Mesenchymal stem cell (in vitro differentiated cells and primary cell): Measurements from ENCODE around the gene EIF3I.
"Not testable (repeated sequence)": the region's sequence is repeated elsewhere in the genome, so short reads cannot be mapped to it uniquely, and the experiment has no call there.

ENCODE experiments used
- DNase-seq: peaks from one replicate; pipeline ENCODE4 v3.0.0-alpha.2; 2013
- H2AFZ ChIP-seq: one replicate; pipeline ENCODE4 v1.6.1; 2013; ENCODE audit warnings: low read depth, mild to moderate bottlenecking, control low read depth, inconsistent platforms, low read length, moderate library complexity
- H2AK5ac ChIP-seq: 2 replicates; pipeline ENCODE4 v1.6.1; 2013; ENCODE audit warnings: low read length, moderate library complexity, mild to moderate bottlenecking, inconsistent platforms; ENCODE audit not compliant: severe bottlenecking
- H2BK120ac ChIP-seq: one replicate; pipeline ENCODE4 v1.6.1; 2013; ENCODE audit warnings: low read depth, mild to moderate bottlenecking, inconsistent platforms, low read length, moderate library complexity
- H2BK12ac ChIP-seq, 2 experiments: one replicate each; pipeline ENCODE4 v1.6.1; 2013; ENCODE audit warnings: inconsistent platforms in 2 of 2, low read length in 2 of 2, mild to moderate bottlenecking in 2 of 2, moderate library complexity in 2 of 2, control low read depth in 1 of 2
- H2BK15ac ChIP-seq: one replicate; pipeline ENCODE4 v1.6.1; 2013; ENCODE audit warnings: mild to moderate bottlenecking, low read depth, inconsistent platforms; ENCODE audit not compliant: poor library complexity, severe bottlenecking
- H2BK5ac ChIP-seq: 2 replicates; pipeline ENCODE4 v1.6.1; 2013; ENCODE audit warnings: low read depth, mild to moderate bottlenecking, low read length, control low read depth, inconsistent platforms; ENCODE audit not compliant: poor library complexity, severe bottlenecking
- H3K14ac ChIP-seq, 2 experiments: one replicate each; pipeline ENCODE4 v1.6.1; 2013; ENCODE audit warnings: inconsistent platforms in 2 of 2, low read length in 2 of 2, control low read depth in 1 of 2, mild to moderate bottlenecking in 1 of 2, moderate library complexity in 1 of 2
- H3K18ac ChIP-seq, 2 experiments: one replicate each; pipeline ENCODE4 v1.6.1; 2013; ENCODE audit warnings: inconsistent platforms in 2 of 2, low read length in 2 of 2, control low read depth in 1 of 2, low read depth in 1 of 2, mild to moderate bottlenecking in 1 of 2
- H3K23ac ChIP-seq, 2 experiments: one replicate each; pipeline ENCODE4 v1.6.1; 2013; ENCODE audit warnings: inconsistent platforms in 2 of 2, low read length in 2 of 2, mild to moderate bottlenecking in 2 of 2, moderate library complexity in 2 of 2, control low read depth in 1 of 2
- H3K27ac ChIP-seq: 2 replicates; pipeline ENCODE4 v1.5.1; 2013; ENCODE audit warnings: mild to moderate bottlenecking, moderate library complexity, low read length, control low read depth, inconsistent platforms; ENCODE audit not compliant: poor library complexity, severe bottlenecking
- H3K27me3 ChIP-seq, 2 experiments: 2 replicates each; pipeline versions ENCODE4 v1.6.1 to v1.7.0; 2013; ENCODE audit warnings: low read length in 2 of 2, mild to moderate bottlenecking in 2 of 2, moderate library complexity in 2 of 2, control low read depth in 1 of 2, inconsistent platforms in 1 of 2; ENCODE audit not compliant: control insufficient read depth in 1 of 2, insufficient read depth in 1 of 2
- H3K36me3 ChIP-seq, 2 experiments: 2 replicates each; pipeline versions ENCODE4 v1.6.1 to v1.7.0; 2013; ENCODE audit warnings: low read length in 2 of 2, control low read depth in 1 of 2, inconsistent platforms in 1 of 2, low read depth in 1 of 2, mild to moderate bottlenecking in 1 of 2; ENCODE audit not compliant: insufficient read depth in 2 of 2, control insufficient read depth in 1 of 2
- H3K4ac ChIP-seq, 2 experiments: one replicate each; pipeline ENCODE4 v1.6.1; 2013; ENCODE audit warnings: inconsistent platforms in 2 of 2, low read length in 2 of 2, mild to moderate bottlenecking in 2 of 2, moderate library complexity in 2 of 2, control low read depth in 1 of 2, low read depth in 1 of 2
- H3K4me1 ChIP-seq: 2 replicates; pipeline ENCODE4 v1.6.1; 2013; ENCODE audit warnings: low read depth, low read length, control low read depth; ENCODE audit not compliant: control insufficient read depth, insufficient read depth
- H3K4me2 ChIP-seq: 2 replicates; pipeline ENCODE4 v1.6.1; 2013; ENCODE audit warnings: low read length, mild to moderate bottlenecking, inconsistent platforms; ENCODE audit not compliant: poor library complexity, severe bottlenecking
- H3K4me3 ChIP-seq, 2 experiments: 2 replicates each; pipeline versions ENCODE4 v1.5.1 to v1.7.0; 2013; ENCODE audit warnings: low read length in 2 of 2, mild to moderate bottlenecking in 2 of 2, control low read depth in 1 of 2, low read depth in 1 of 2; ENCODE audit not compliant: insufficient read depth in 1 of 2
- H3K79me1 ChIP-seq: replicated peaks from 2 replicates; pipeline ENCODE4 v1.6.1; 2013; ENCODE audit warnings: mild to moderate bottlenecking, control low read depth, low read length, inconsistent platforms; ENCODE audit not compliant: poor library complexity, severe bottlenecking
- H3K9ac ChIP-seq: 2 replicates; pipeline ENCODE4 v1.7.0; 2013; ENCODE audit warnings: mild to moderate bottlenecking, low read length, moderate library complexity
- H3K9me3 ChIP-seq: 2 replicates; pipeline ENCODE4 v1.7.0; 2013; ENCODE audit warnings: mild to moderate bottlenecking, low read length; ENCODE audit not compliant: control insufficient read depth
- H4K8ac ChIP-seq: one replicate; pipeline ENCODE4 v1.6.1; 2013; ENCODE audit warnings: inconsistent platforms, mild to moderate bottlenecking, low read length, moderate library complexity
- H4K91ac ChIP-seq: one replicate; pipeline ENCODE4 v1.6.1; 2013; ENCODE audit warnings: mild to moderate bottlenecking, low read length, inconsistent platforms
- WGBS: methylation state at CpG from one replicate; pipeline ENCODE4 v1.1.7; 2013; ENCODE audit warnings: mixed read lengths; 5-methylcytosine and 5-hydroxymethylcytosine counted together

Gene EIF3I

GRCh38 chr1:32256473-32257226 is 34.4 kb downstream of the EIF3I start:
- Histone ChIP-seq H3K36me3 (no peaks in the 10 kb centered on the region), H2BK15ac (no peak overlapping the region), H2BK5ac (no peak overlapping the region), H3K23ac (no peak overlapping the region), H4K8ac (no peak overlapping the region), H3K79me1 (no peaks in the 10 kb centered on the region), H3K18ac (no peak overlapping the region), H3K4me3 (no peak overlapping the region), H2AK5ac (no peak overlapping the region), H4K91ac (no peak overlapping the region), H2BK12ac (no peak overlapping the region), H2AFZ (no peak overlapping the region), H3K9me3 (no peaks in the 10 kb centered on the region), H3K14ac (no peak overlapping the region), H2BK120ac (no peak overlapping the region), H3K4me1 (no peaks in the 10 kb centered on the region), H3K4me2 (no peak overlapping the region), H3K27me3 (peaks cover 0 to 4% of the 10 kb centered on the region in 2 experiments), H3K27ac (no peak overlapping the region), H3K4ac (no peak overlapping the region), H3K9ac (no peak overlapping the region)
- 93% methylated on average over 3 of the region's 9 CpGs for WGBS
- no peak for DNase-seq

DNA sequence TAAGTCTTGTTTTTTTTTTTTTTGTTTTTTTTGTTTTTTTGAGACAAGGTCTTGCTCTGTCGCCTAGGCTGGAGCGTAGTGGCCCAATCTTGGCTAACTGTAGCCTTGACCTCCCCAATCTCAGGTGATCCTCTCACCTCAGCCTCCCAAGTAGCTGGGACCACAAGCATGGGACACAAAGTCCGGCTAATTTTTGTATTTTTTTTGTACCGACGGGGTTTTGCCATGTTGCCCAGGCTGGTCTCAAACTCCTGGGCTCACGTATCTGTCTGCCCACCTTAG is 35.0 kb downstream of the EIF3I start:
- no peak overlapping the region for H4K8ac ChIP-seq
- no peak overlapping the region for H2AFZ ChIP-seq
- H3K4me3 ChIP-seq, result no peak overlapping the region
- H3K18ac ChIP-seq, result no peak overlapping the region
- H3K9ac ChIP-seq, result no peak overlapping the region
- H2BK12ac ChIP-seq, result no peak overlapping the region
- no peak overlapping the region for H3K4ac ChIP-seq
- no peak overlapping the region for H2BK120ac ChIP-seq
- DNase-seq, result no peak
- no peak overlapping the region for H3K23ac ChIP-seq
- WGBS, result 97% methylated on average over 6 of the region's 6 CpGs
- no peak overlapping the region for H2AK5ac ChIP-seq
- H2BK15ac ChIP-seq, result no peak overlapping the region
- no peak overlapping the region for H4K91ac ChIP-seq
- no peaks in the 10 kb centered on the region for H3K9me3 ChIP-seq
- no peak overlapping the region for H3K4me2 ChIP-seq
- no peaks in the 10 kb centered on the region for H3K79me1 ChIP-seq
- H2BK5ac ChIP-seq, result no peak overlapping the region
- no peaks in the 10 kb centered on the region for H3K4me1 ChIP-seq
- H3K14ac ChIP-seq, result no peak overlapping the region
- H3K27me3 ChIP-seq, result no peaks in the 10 kb centered on the region
- H3K36me3 ChIP-seq, result no peaks in the 10 kb centered on the region
- H3K27ac ChIP-seq, result no peak overlapping the region

DNA sequence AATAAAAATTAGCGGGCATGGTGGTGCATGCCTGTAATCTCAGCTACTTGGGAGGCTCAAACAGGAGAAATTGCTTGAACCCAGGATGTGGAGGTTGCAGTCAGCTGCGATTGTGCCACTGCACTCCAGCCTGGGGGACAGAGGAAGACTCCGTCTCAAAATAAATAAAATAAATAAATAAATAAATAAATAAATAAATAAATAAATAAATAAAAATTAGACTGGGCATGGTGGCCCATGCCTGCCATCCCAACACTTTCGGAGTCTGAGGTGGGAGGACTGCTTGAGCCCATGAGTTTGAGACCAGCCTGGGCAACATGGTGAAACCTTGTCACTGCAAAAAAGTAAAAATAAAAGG is 41.0 kb downstream of the EIF3I start:
- H3K36me3 ChIP-seq, H3K79me1 ChIP-seq, H3K23ac ChIP-seq, H3K18ac ChIP-seq, H2AFZ ChIP-seq, H2BK120ac ChIP-seq, H3K9me3 ChIP-seq, H2AK5ac ChIP-seq, H3K4me1 ChIP-seq, DNase-seq, H2BK5ac ChIP-seq, H3K27ac ChIP-seq, H4K91ac ChIP-seq, H3K4ac ChIP-seq, H3K4me2 ChIP-seq, H4K8ac ChIP-seq, H3K14ac ChIP-seq, H3K27me3 ChIP-seq, H3K4me3 ChIP-seq, H2BK15ac ChIP-seq, H3K9ac ChIP-seq, H2BK12ac ChIP-seq: not testable (repeated sequence)
- 94% methylated on average over 2 of the region's 4 CpGs for WGBS

DNA sequence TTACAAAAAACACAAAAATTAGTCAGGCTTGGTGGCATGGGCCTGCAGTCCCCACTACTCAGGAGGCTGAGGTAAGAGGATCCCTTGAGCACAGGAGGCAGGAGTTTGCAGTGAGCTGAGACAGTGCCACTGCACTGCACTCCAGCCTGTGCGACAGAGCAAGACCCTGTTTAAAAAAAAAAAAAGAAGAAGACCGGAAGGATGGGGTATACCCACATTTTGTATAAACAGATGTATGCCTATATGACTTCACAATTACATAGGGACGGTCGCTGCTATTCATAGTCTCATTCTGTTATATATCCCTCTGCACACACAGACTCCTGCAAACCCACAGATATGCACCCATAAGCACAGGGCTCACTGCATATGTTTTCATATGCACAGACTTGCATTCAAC is 41.5 kb downstream of the EIF3I start:
- H3K18ac ChIP-seq, result no peak overlapping the region
- no peak overlapping the region for H3K23ac ChIP-seq
- WGBS, result 85% methylated on average over 4 of the region's 4 CpGs
- H3K9ac ChIP-seq, result no peak overlapping the region
- peak overlapping the region in 1 of 2 experiments; percentile 77 for H2BK12ac ChIP-seq
- H3K9me3 ChIP-seq, result no peaks in the 10 kb centered on the region
- no peaks in the 10 kb centered on the region for H3K36me3 ChIP-seq
- no peak for DNase-seq
- H3K14ac ChIP-seq, result no peak overlapping the region
- H2AFZ ChIP-seq, result no peak overlapping the region
- H3K79me1 ChIP-seq, result no peaks in the 10 kb centered on the region
- no peak overlapping the region for H3K4me3 ChIP-seq
- no peak overlapping the region for H3K4me2 ChIP-seq
- H4K8ac ChIP-seq, result no peak overlapping the region
- H3K4ac ChIP-seq, result no peak overlapping the region
- no peaks in the 10 kb centered on the region for H3K27me3 ChIP-seq
- H2AK5ac ChIP-seq, result no peak overlapping the region
- H2BK120ac ChIP-seq, result no peak overlapping the region
- peaks cover 2% of the 10 kb centered on the region for H3K4me1 ChIP-seq
- no peak overlapping the region for H2BK15ac ChIP-seq
- no peak overlapping the region for H4K91ac ChIP-seq
- no peak overlapping the region for H2BK5ac ChIP-seq
- H3K27ac ChIP-seq, result no peak overlapping the region
